Measurements from ENCODE around the gene SMC1B.
A peak's percentile ranks its signal among the peaks of the same experiment; 100 is the strongest.
"Not testable (repeated sequence)": the region's sequence is repeated elsewhere in the genome, so short reads cannot be mapped to it uniquely, and the experiment has no call there.

The SMC1B gene

GRCh38 chr22:45334528-45334927, 78.9 kb downstream of the SMC1B start:
- no peak for TF ChIP-seq ZFX (IDR thresholded peaks at IDR 0.05)
- TF ChIP-seq CTCF (conservative IDR thresholded peaks at IDR 0.05), result no peak
- peak overlapping the region; percentile 94 for H3K27ac ChIP-seq

DNA sequence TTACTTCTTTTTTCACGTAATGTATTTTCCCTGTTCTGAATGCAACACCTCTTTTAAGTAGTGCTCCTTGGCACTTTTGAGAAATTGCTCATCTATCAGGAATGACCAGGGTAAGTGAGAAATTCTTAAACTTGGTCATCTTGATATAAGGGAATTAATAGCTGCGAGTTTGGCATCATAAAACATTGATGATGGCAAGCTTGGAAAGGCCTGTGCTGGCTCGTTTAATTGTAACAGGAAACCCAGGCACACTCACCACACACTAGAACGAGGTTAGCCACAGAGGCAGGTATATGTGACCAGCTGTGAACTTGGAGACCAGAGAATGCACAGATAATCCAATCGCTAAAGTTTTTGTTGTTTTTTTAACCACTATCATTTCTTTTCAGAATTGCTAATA, 79.3 kb downstream of the SMC1B start:
- H3K27ac ChIP-seq, result peak overlapping the region; percentile 94
- no peak for TF ChIP-seq CTCF (conservative IDR thresholded peaks at IDR 0.05)
- no peak for TF ChIP-seq ZFX (IDR thresholded peaks at IDR 0.05)

- TF ChIP-seq CTCF (conservative IDR thresholded peaks at IDR 0.05) (no peak), ZFX (IDR thresholded peaks at IDR 0.05) (no peak)
- no peak overlapping the region for H3K27ac ChIP-seq
Observed at GRCh38 chr22:45332001-45332400, 81.4 kb downstream of the SMC1B start.

- no peak for TF ChIP-seq ZFX (IDR thresholded peaks at IDR 0.05)
- no peak for TF ChIP-seq CTCF (conservative IDR thresholded peaks at IDR 0.05)
- H3K27ac ChIP-seq, result no peak overlapping the region
Observed at GRCh38 chr22:45331486-45331885, 81.9 kb downstream of the SMC1B start.

GRCh38 chr22:45330548-45330947, 82.9 kb downstream of the SMC1B start:
- no peak overlapping the region for H3K27ac ChIP-seq
- TF ChIP-seq ZFX (IDR thresholded peaks at IDR 0.05) (no peak; the same call in 1 of the 2 replicates), CTCF (conservative IDR thresholded peaks at IDR 0.05) (no peak)

- no peak for TF ChIP-seq CTCF (conservative IDR thresholded peaks at IDR 0.05)
- TF ChIP-seq ZFX (IDR thresholded peaks at IDR 0.05), result no peak
- no peak overlapping the region for H3K27ac ChIP-seq
Observed at GRCh38 chr22:45329530-45329936, 83.9 kb downstream of the SMC1B start.

DNA sequence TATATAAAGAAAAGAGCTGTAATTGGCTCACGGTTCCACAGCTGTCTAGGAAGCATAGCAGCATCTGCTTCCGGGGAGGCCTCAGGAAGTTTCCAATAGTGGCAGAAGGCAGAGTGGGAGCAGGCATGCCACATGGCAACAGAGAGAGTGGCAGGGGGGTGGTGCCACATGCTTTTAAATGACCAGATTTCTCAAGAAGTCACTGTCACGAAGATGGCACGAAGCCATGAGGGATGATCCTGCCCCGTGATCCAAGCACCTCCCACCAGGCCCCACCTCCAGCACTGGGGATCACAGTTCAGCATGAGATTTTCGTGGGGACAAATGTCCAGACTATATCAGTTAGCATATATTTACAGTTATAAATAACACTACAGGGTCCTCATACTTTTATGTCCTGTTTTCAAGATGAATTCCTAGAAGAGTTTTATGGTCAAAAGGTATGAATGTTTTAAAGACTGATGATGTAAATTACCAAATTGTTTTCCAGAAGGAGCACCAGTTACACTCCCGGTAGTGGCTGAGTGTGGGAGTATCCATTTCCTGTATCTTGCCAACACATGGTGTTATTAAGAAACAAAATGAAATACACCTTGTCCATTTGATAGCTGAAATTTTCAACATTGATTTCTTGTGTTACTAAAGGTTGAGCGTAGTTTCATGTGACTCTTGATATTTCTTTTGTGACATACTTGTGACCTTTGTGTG, 84.4 kb downstream of the SMC1B start:
- no peak overlapping the region for H3K27ac ChIP-seq
- no peak for TF ChIP-seq CTCF (conservative IDR thresholded peaks at IDR 0.05)
- no peak for TF ChIP-seq ZFX (IDR thresholded peaks at IDR 0.05)

GRCh38 chr22:45328261-45328660, 85.1 kb downstream of the SMC1B start:
- H3K27ac ChIP-seq, result not testable (repeated sequence)
